IMR-90 (cell line): ENCODE data around the gene ZNF423. TPM values are rescaled to one million over a fixed set of nuclear protein-coding genes. Genes with fewer than 3 reads are reported as not detected.

Experiments
- ATAC-seq: fragments of 200-7000 bp; cut with Tn5 transposase; 2 replicates; pipeline ENCODE4 v1.9.1; 2020; ENCODE audit warnings: low read depth, mild to moderate bottlenecking, moderate library complexity
- BruUV-seq: library from RNA; stranded (reverse); fragments of 400-500 nt; replicated peaks from 2 replicates; lab custom pipeline; 2021; lab: Mats Ljungman, UMichigan
- CTCF ChIA-PET: fragments of 300-600 bp; formaldehyde crosslinking; extraction: SDS; loops from one replicate; lab custom pipeline; 2021; ENCODE audit warnings: antibody characterized with exemption; lab: Yijun Ruan, JAX
- POLR2A ChIA-PET: fragments of 300-600 bp; sonication (Branson Sonifier 250); formaldehyde crosslinking; loops from one replicate; lab custom pipeline; 2022; ENCODE audit warnings: antibody characterized with exemption; ENCODE audit not compliant: unreplicated experiment; lab: Charles Lee
- DNase-seq: peaks from one replicate; pipeline ENCODE4 v3.0.0; 2013
- H2AFZ ChIP-seq: replicated peaks from 2 replicates; pipeline ENCODE3; 2013; ENCODE audit warnings: low read length, mild to moderate bottlenecking; ENCODE audit not compliant: poor library complexity
- H2AK5ac ChIP-seq: 2 replicates; pipeline ENCODE4 v1.6.1; 2013; ENCODE audit warnings: low read depth, low read length, inconsistent platforms
- H2AK9ac ChIP-seq: replicated peaks from 2 replicates; pipeline ENCODE3; 2013; ENCODE audit warnings: mild to moderate bottlenecking, low read depth, low read length, moderate library complexity; ENCODE audit not compliant: poor library complexity
- H2BK120ac ChIP-seq: 2 replicates; pipeline ENCODE4 v1.6.1; 2013; ENCODE audit warnings: low read depth, low read length, inconsistent platforms
- H2BK15ac ChIP-seq: 3 replicates; pipeline ENCODE4 v1.6.1; 2013; ENCODE audit warnings: low read depth, low read length, inconsistent platforms
- H2BK20ac ChIP-seq: 2 replicates; pipeline ENCODE4 v1.6.1; 2013; ENCODE audit warnings: low read depth, mild to moderate bottlenecking, inconsistent platforms, low read length, moderate library complexity
- H2BK5ac ChIP-seq: 2 replicates; pipeline ENCODE4 v1.6.1; 2013; ENCODE audit warnings: mild to moderate bottlenecking, low read depth, low read length, inconsistent platforms; ENCODE audit not compliant: poor library complexity, severe bottlenecking
- H3K14ac ChIP-seq: replicated peaks from 2 replicates; pipeline ENCODE4 v1.6.1; 2013; ENCODE audit warnings: low read depth, low read length, inconsistent platforms
- H3K18ac ChIP-seq: 2 replicates; pipeline ENCODE4 v1.6.1; 2013; ENCODE audit warnings: low read depth, low read length, control low read depth
- H3K23ac ChIP-seq: 2 replicates; pipeline ENCODE4 v1.6.1; 2013; ENCODE audit warnings: low read depth, low read length, inconsistent platforms
- H3K27ac ChIP-seq: 2 replicates; pipeline ENCODE4 v1.5.1; 2013; ENCODE audit warnings: mild to moderate bottlenecking, control low read depth, low read length; ENCODE audit not compliant: insufficient read depth
- H3K27me3 ChIP-seq: 2 replicates; pipeline ENCODE4 v1.6.1; 2013; ENCODE audit warnings: low read length; ENCODE audit not compliant: control insufficient read depth, insufficient read depth
- H3K36me3 ChIP-seq: 2 replicates; pipeline ENCODE4 v1.6.1; 2013; ENCODE audit warnings: low read length, mixed read lengths; ENCODE audit not compliant: control insufficient read depth, insufficient read depth
- H3K4ac ChIP-seq: 2 replicates; pipeline ENCODE4 v1.6.1; 2013; ENCODE audit warnings: low read depth, low read length, inconsistent platforms
- H3K4me1 ChIP-seq: 2 replicates; pipeline ENCODE4 v1.6.1; 2013; ENCODE audit warnings: low read length, mixed read lengths; ENCODE audit not compliant: control insufficient read depth, insufficient read depth
- H3K4me2 ChIP-seq: 2 replicates; pipeline ENCODE4 v1.6.1; 2013; ENCODE audit warnings: low read depth, mild to moderate bottlenecking, control low read depth, low read length, moderate library complexity
- H3K4me3 ChIP-seq: 2 replicates; pipeline ENCODE4 v1.5.1; 2013; ENCODE audit warnings: low read depth, mild to moderate bottlenecking, control low read depth, low read length, moderate library complexity; ENCODE audit not compliant: insufficient read depth
- H3K56ac ChIP-seq: 2 replicates; pipeline ENCODE4 v1.6.1; 2013; ENCODE audit warnings: low read length, inconsistent platforms; ENCODE audit not compliant: insufficient read depth; ENCODE audit errors: extremely low read depth
- H3K79me1 ChIP-seq, 2 experiments: 2 replicates each; pipeline ENCODE4 v1.6.1; 2013; ENCODE audit warnings: low read length in 2 of 2, inconsistent platforms in 1 of 2, low read depth in 1 of 2
- H3K9ac ChIP-seq: 2 replicates; pipeline ENCODE4 v1.6.1; 2013; ENCODE audit warnings: low read depth, low read length, control low read depth
- H3K9me1 ChIP-seq: 2 replicates; pipeline ENCODE4 v1.6.1; 2013; ENCODE audit warnings: low read length, inconsistent platforms; ENCODE audit not compliant: insufficient read depth
- H3K9me3 ChIP-seq: 2 replicates; pipeline ENCODE4 v1.6.1; 2013; ENCODE audit warnings: low read length; ENCODE audit not compliant: control insufficient read depth, insufficient read depth
- H4K20me1 ChIP-seq: 2 replicates; pipeline ENCODE4 v1.6.1; 2013; ENCODE audit warnings: low read length, inconsistent platforms; ENCODE audit not compliant: insufficient read depth
- H4K5ac ChIP-seq: 2 replicates; pipeline ENCODE4 v1.6.1; 2013; ENCODE audit warnings: mild to moderate bottlenecking, low read depth, low read length, control low read depth
- H4K8ac ChIP-seq, 2 experiments: 2 replicates each; pipeline ENCODE4 v1.6.1; 2013; ENCODE audit warnings: low read depth in 2 of 2, low read length in 2 of 2, control low read depth in 1 of 2, inconsistent platforms in 1 of 2
- H4K91ac ChIP-seq: 2 replicates; pipeline ENCODE4 v1.6.1; 2013; ENCODE audit warnings: low read depth, low read length, inconsistent platforms; ENCODE audit not compliant: insufficient read depth
- CEBPB ChIP-seq: IDR thresholded peaks from 2 replicates; pipeline ENCODE4 v1.6.1; 2012; ENCODE audit warnings: low read depth, low read length, improper control_type of control experiment
- CHD1 ChIP-seq: IDR thresholded peaks from 2 replicates; pipeline ENCODE4 v1.6.1; 2012; ENCODE audit warnings: low read depth, low read length, improper control_type of control experiment
- MAFK ChIP-seq: IDR thresholded peaks from 2 replicates; pipeline ENCODE4 v1.6.1; 2012; ENCODE audit warnings: low read depth, low read length, improper control_type of control experiment
- WGBS, 2 experiments: methylation state at CpG; one replicate each; pipeline versions ENCODE4 v1.1.5 to v1.1.7; 2013; ENCODE audit warnings: missing lambda C conversion rate in 2 of 2; ENCODE audit not compliant: insufficient read length in 1 of 2; ENCODE audit errors: extremely low coverage in 2 of 2; 5-methylcytosine and 5-hydroxymethylcytosine counted together
- dilution Hi-C: fragments of 300-500 bp; cut with HindIII; formaldehyde crosslinking; loops from one replicate; pipeline ENCODE4 v1.14.3; 2018; ENCODE audit warnings: low sequenced_read_pairs; ENCODE audit not compliant: unreplicated experiment
- in situ Hi-C: fragments of 300-500 bp; cut with MboI; formaldehyde crosslinking; loops from 3 replicates; pipeline ENCODE4 v1.14.3; 2019; ENCODE audit warnings: low sequenced_read_pairs, inconsistent platforms, mixed read lengths
- intact Hi-C: fragments of 100-400 bp; cut with micrococcal nuclease; formaldehyde crosslinking; loops from 2 replicates; pipeline ENCODE4 v1.10.0; 2022
- polyA plus RNA-seq, 3 experiments: library from polyadenylated mRNA; depleted of rRNA; stranded (reverse); fragments of >200 nt; gene quantifications; 2 replicates each; pipeline ENCODE4 v1.2.3, GENCODE V29; 2012; ENCODE audit warnings: low replicate concordance in 1 of 3
- total RNA-seq: library from RNA; depleted of rRNA; stranded (reverse); fragments of >200 nt; gene quantifications from 2 replicates; pipeline ENCODE4 v1.2.3, GENCODE V29; 2012

ZNF423 gene
- total and polyA plus RNA-seq, 2 of the 4 experiments (the other 2 are of a cell fraction) = under 0.01 to 0.10 TPM

DNA sequence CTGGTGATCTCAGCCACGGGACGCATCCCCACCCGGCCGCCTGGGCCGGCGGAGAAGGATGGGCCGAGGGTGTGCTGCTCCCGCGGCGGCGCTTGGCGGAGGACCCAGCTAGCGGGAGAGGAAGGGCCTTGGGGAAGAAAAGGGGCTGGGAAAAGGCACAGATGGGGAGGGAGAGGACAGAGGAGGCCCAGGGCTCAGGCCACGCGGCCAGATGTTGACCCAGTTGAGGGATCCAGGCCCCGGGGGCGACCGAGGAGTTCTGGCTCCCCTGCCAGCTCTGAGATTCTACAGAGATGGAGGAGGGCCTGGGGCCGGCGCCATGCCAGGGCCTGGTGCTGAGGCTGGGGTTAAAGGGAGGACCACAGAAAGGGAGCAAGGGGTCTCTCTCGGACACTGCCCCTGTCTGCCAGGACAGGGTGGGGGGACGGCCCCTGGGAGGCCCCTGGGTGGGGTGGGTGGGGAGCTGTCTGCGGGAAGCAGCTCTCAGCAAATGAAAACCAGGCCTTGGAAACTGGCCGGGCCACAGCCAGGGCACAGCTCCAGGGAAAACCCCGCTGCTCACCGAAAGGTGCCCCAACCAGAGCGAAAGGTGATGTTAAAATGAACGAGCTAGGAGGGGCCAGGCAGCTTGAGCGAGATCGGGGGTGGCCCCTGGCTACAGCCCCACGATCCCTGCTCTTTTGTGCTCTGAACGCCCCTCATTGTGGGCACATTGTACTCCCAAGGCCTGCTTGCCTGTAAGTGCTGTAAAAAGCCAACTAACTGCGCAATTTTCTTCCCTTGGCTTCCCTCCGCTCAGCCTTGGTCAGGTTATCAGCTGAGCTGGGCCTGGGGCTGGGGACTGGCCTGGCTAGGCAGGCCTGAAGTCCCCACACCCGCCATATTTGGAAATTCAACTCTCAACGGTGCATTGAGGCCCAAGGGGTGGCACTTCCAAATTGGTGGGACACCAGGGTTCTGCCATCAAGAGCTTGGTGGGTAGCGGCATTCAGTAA lies 191.4 kb downstream of the ZNF423 start:
- no peaks in the 10 kb centered on the region for H3K36me3 ChIP-seq
- intact Hi-C loops (no loop called here), in situ Hi-C loops (no loop called here), dilution Hi-C loops (no loop called here)
- H3K9me3 ChIP-seq = no peaks in the 10 kb centered on the region
- ATAC-seq = no peak
- no peak overlapping the region for H2AK5ac ChIP-seq
- H2BK20ac ChIP-seq = no peak overlapping the region
- no peak overlapping the region for H3K56ac ChIP-seq
- no peak overlapping the region for H2AK9ac ChIP-seq
- H4K8ac ChIP-seq = no peak overlapping the region
- H2AFZ ChIP-seq = no peak overlapping the region
- H3K4ac ChIP-seq = no peak overlapping the region
- no peak overlapping the region for H3K18ac ChIP-seq
- H2BK120ac ChIP-seq = no peak overlapping the region
- no peaks in the 10 kb centered on the region for H3K9me1 ChIP-seq
- H3K4me1 ChIP-seq = no peaks in the 10 kb centered on the region
- peaks cover 23% of the 10 kb centered on the region for H3K27me3 ChIP-seq
- no peak overlapping the region for H3K23ac ChIP-seq
- H3K14ac ChIP-seq = no peak overlapping the region
- ChIA-PET CTCF (no interaction called here), POLR2A (no interaction called here)
- no peak overlapping the region for H3K9ac ChIP-seq
- H4K91ac ChIP-seq = no peak overlapping the region
- H3K79me1 ChIP-seq = no peaks in the 10 kb centered on the region
- no peak overlapping the region for H3K27ac ChIP-seq
- H2BK5ac ChIP-seq = no peak overlapping the region
- no peak overlapping the region for H2BK15ac ChIP-seq
- H3K4me3 ChIP-seq = no peak overlapping the region
- TF ChIP-seq CEBPB = no peak
- no peak for TF ChIP-seq CHD1
- TF ChIP-seq MAFK = no peak
- WGBS, 2 experiments = 68% methylated on average over 14 of the region's 37 CpGs; no CpG with 5 or more reads in 1 of the 2 experiments
- DNase-seq = no peak
- H4K20me1 ChIP-seq = no peaks in the 10 kb centered on the region
- BruUV-seq = no TSS peak
- no peak overlapping the region for H3K4me2 ChIP-seq
- H4K5ac ChIP-seq = no peak overlapping the region
